MCF 10A (cell line): ENCODE data around the gene GALR2. TPM values are rescaled to one million over a fixed set of nuclear protein-coding genes. Genes with fewer than 3 reads are reported as not detected.

ENCODE experiments used
- BruUV-seq: library from RNA; stranded (reverse); fragments of 400-500 nt; replicated peaks from 2 replicates; lab custom pipeline; 2021; lab: Mats Ljungman, UMichigan
- CTCF ChIA-PET: fragments of 300-600 bp; sonication (Branson Sonifier 250); formaldehyde crosslinking; extraction: SDS; loops from one replicate; lab custom pipeline; 2021; ENCODE audit warnings: antibody characterized with exemption, inconsistent platforms; lab: Yijun Ruan, JAX
- POLR2A ChIA-PET: fragments of 300-600, 350-650 bp; sonication (Branson Sonifier 250); formaldehyde crosslinking; extraction: SDS; loops from one replicate; lab custom pipeline; 2020; ENCODE audit warnings: antibody characterized with exemption, inconsistent platforms; lab: Yijun Ruan, JAX
- DNase-seq: peaks from one replicate; pipeline ENCODE4 v3.0.0-alpha.2; 2018; ENCODE audit not compliant: unreplicated experiment
- H3K27ac Mint-ChIP-seq: one replicate; pipeline ENCODE4 v1.8.0; 2022; ENCODE audit warnings: mild to moderate bottlenecking, low read depth, mixed read lengths; ENCODE audit not compliant: unreplicated experiment
- H3K27me3 Mint-ChIP-seq: one replicate; pipeline ENCODE4 v1.8.0; 2022; ENCODE audit warnings: mixed read lengths; ENCODE audit not compliant: insufficient read depth, unreplicated experiment
- H3K36me3 Mint-ChIP-seq: one replicate; pipeline ENCODE4 v1.8.0; 2022; ENCODE audit warnings: mild to moderate bottlenecking, moderate library complexity, mixed read lengths; ENCODE audit not compliant: insufficient read depth, unreplicated experiment
- H3K4me1 Mint-ChIP-seq: one replicate; pipeline ENCODE4 v1.8.0; 2022; ENCODE audit warnings: mixed read lengths; ENCODE audit not compliant: insufficient read depth, unreplicated experiment
- H3K4me3 Mint-ChIP-seq: one replicate; pipeline ENCODE4 v1.8.0; 2022; ENCODE audit warnings: mild to moderate bottlenecking, moderate library complexity, mixed read lengths; ENCODE audit not compliant: unreplicated experiment
- H3K9me3 Mint-ChIP-seq: one replicate; pipeline ENCODE4 v1.8.0; 2022; ENCODE audit warnings: mixed read lengths; ENCODE audit not compliant: unreplicated experiment
- CTCF ChIP-seq: fragments of 200-600 bp; IDR thresholded peaks from one replicate; pipeline ENCODE4 v1.8.0; 2022; ENCODE audit warnings: antibody characterized with exemption, mild to moderate bottlenecking; ENCODE audit not compliant: unreplicated experiment
- intact Hi-C: fragments of 100-400 bp; cut with micrococcal nuclease; formaldehyde crosslinking; loops from 2 replicates; pipeline ENCODE4 v1.14.1; 2022
- total RNA-seq: library from RNA; stranded (reverse); gene quantifications from 2 replicates; pipeline ENCODE4 v1.2.3, GENCODE V29; 2022

Gene GALR2
- total RNA-seq, 1 experiment from 2014 or later, result 0.37 TPM

DNA sequence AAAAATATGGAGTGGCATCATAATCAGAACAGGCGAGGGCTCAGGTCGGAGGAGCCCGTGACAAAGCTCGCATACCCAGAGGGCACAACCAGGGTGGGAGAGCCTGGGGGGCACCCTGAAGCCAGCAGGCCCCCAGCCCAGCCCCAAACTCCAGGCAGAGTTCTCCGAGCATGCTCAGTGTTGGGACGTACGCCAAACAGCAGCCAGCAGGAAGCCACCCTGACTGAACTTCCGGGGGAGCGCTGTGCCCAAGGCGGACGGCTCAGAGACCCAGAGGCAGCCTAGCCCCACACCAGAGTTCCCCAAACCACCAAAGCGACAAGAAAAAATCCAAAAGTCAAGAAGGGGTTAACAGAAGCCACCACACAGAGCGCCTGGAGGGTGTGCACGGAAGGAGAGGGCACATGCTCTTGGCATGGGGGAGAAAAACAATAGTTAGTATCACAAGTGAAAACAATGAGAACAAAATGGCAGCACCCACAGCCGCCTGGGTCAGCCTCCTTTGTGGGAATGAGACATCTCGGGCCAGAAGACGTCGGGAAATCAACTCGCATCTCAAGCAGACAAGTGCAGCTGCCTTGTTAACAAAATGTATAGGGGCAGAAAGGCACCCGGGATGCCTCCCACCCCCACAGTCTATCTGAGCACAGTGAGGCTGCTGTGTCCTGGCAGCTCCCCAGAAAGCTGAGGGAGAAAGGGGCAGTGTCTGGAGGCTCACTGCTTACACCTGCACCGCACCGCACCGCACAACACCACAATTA is 17.1 kb downstream of the GALR2 start:
- H3K36me3 Mint-ChIP-seq, result peaks cover 41% of the 10 kb centered on the region
- intact Hi-C loops, result no loop called here
- BruUV-seq, result no TSS peak
- H3K9me3 Mint-ChIP-seq, result no peaks in the 10 kb centered on the region
- H3K4me1 Mint-ChIP-seq, result no peaks in the 10 kb centered on the region
- no peak overlapping the region for H3K4me3 Mint-ChIP-seq
- H3K27ac Mint-ChIP-seq, result no peak overlapping the region
- POLR2A ChIA-PET, result interaction anchor here (0.7 to 1.3 kb wide), 3 partner anchors 10 to 21 kb away, joined by 3 to 8 read pairs (median 3); no protein-coding TSS in a partner anchor
- DNase-seq, result no peak
- H3K27me3 Mint-ChIP-seq, result no peaks in the 10 kb centered on the region
- no peak for TF ChIP-seq CTCF
- CTCF ChIA-PET, result no interaction called here

GRCh38 chr17:76092526-76093413 is 18.2 kb downstream of the GALR2 start:
- no peak for TF ChIP-seq CTCF
- Mint-ChIP-seq H3K36me3 (peaks cover 52% of the 10 kb centered on the region), H3K4me1 (no peaks in the 10 kb centered on the region), H3K27me3 (no peaks in the 10 kb centered on the region), H3K9me3 (no peaks in the 10 kb centered on the region), H3K27ac (no peak overlapping the region), H3K4me3 (no peak overlapping the region)
- no TSS peak for BruUV-seq
- no peak for DNase-seq
- CTCF ChIA-PET, result interaction anchor here (0.7 to 0.8 kb wide), 3 partner anchors 41 to 329 kb away, joined by 3 to 5 read pairs (median 4); no protein-coding TSS in a partner anchor
- POLR2A ChIA-PET, result interaction anchor here (1.1 to 1.3 kb wide), 2 partner anchors 10 to 11 kb away, joined by 4 to 8 read pairs; no protein-coding TSS in a partner anchor
- intact Hi-C loops, result no loop called here

DNA sequence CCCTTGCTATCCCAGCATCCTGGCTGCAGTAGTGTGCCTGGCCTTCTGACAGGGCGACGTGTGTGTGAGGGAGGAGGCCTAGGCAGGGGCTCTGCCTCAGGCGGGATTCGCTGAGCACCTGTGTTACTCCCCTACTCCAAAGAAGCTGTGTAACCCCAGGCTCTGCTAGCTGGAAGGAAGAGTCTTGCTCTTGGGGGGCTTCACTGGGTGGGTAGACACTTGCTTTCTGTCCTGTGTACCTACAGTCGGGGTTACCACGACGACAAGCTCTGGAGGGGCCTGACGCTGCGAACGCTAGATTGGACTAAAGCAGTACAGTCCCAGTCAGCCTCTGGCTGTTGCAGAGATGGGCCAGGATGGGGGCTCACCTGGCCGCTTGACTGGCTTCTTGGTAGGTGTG is 19.5 kb downstream of the GALR2 start:
- Mint-ChIP-seq H3K27ac (no peak overlapping the region), H3K36me3 (peaks cover 60% of the 10 kb centered on the region), H3K27me3 (no peaks in the 10 kb centered on the region), H3K9me3 (no peaks in the 10 kb centered on the region), H3K4me1 (no peaks in the 10 kb centered on the region), H3K4me3 (no peak overlapping the region)
- intact Hi-C loops, result no loop called here
- no TSS peak for BruUV-seq
- TF ChIP-seq CTCF, result no peak
- ChIA-PET POLR2A (interaction anchor here (0.6 kb wide), 1 partner anchor 161 kb away, joined by 3 read pairs; no protein-coding TSS in a partner anchor), CTCF (interaction anchor here (0.6 kb wide), 1 partner anchor 19 kb away, joined by 3 read pairs; the partner anchor contains the start of gene GALR2)
- DNase-seq, result no peak
